HEK293 (cell line): Measurements from ENCODE around the gene GNAQ.
A peak's percentile ranks its signal among the peaks of the same experiment; 100 is the strongest.

Source experiments
- BCL11B ChIP-seq: fragments of 450-650 bp; formaldehyde crosslinking; IDR thresholded peaks from 2 replicates; pipeline ENCODE4 v1.5.1; 2016; ENCODE audit warnings: low read depth, missing biosample characterization, missing genetic modification characterization
- GLI2 ChIP-seq: fragments of 450-650 bp; formaldehyde crosslinking; IDR thresholded peaks from 2 replicates; pipeline ENCODE4; 2017; ENCODE audit warnings: missing biosample characterization, missing genetic modification characterization, low read depth, borderline replicate concordance
- GLIS1 ChIP-seq: fragments of 450-650 bp; formaldehyde crosslinking; IDR thresholded peaks from 2 replicates; pipeline ENCODE4 v1.5.1; 2016; ENCODE audit warnings: missing biosample characterization, missing genetic modification characterization
- HOXD13 ChIP-seq: sonication (generic); formaldehyde crosslinking; IDR thresholded peaks from 2 replicates; pipeline ENCODE4 v1.8.0; 2022; ENCODE audit warnings: missing genetic modification reagents, borderline replicate concordance
- KLF8 ChIP-seq: fragments of 450-650 bp; formaldehyde crosslinking; IDR thresholded peaks from 2 replicates; pipeline ENCODE4 v1.5.1; 2016; ENCODE audit warnings: missing biosample characterization, missing genetic modification characterization
- OVOL3 ChIP-seq: fragments of 450-650 bp; formaldehyde crosslinking; IDR thresholded peaks from 2 replicates; pipeline ENCODE4 v1.5.1; 2016; ENCODE audit warnings: missing biosample characterization, missing genetic modification characterization
- SETDB1 ChIP-seq: IDR thresholded peaks from one replicate; pipeline ENCODE4 v1.6.1; 2017; ENCODE audit warnings: mild to moderate bottlenecking, low read length, moderate library complexity, mixed read lengths; ENCODE audit not compliant: insufficient read length
- YY1 ChIP-seq: fragments of 450-650 bp; formaldehyde crosslinking; IDR thresholded peaks from 2 replicates; pipeline ENCODE4 v1.5.1; 2018; ENCODE audit warnings: missing biosample characterization, missing genetic modification characterization
- ZFP37 ChIP-seq: fragments of 450-650 bp; formaldehyde crosslinking; IDR thresholded peaks from 2 replicates; pipeline ENCODE4 v1.5.1; 2016; ENCODE audit warnings: missing biosample characterization, missing genetic modification characterization
- ZIC2 ChIP-seq: fragments of 450-650 bp; formaldehyde crosslinking; IDR thresholded peaks from 2 replicates; pipeline ENCODE4 v1.5.1; 2016; ENCODE audit warnings: missing biosample characterization, missing genetic modification characterization
- ZNF121 ChIP-seq: fragments of 450-650 bp; formaldehyde crosslinking; IDR thresholded peaks from 2 replicates; pipeline ENCODE4 v1.5.1; 2016; ENCODE audit warnings: missing biosample characterization, missing genetic modification characterization
- ZNF146 ChIP-seq: fragments of 450-650 bp; formaldehyde crosslinking; IDR thresholded peaks from 2 replicates; pipeline ENCODE4 v1.5.1; 2016; ENCODE audit warnings: missing biosample characterization, missing genetic modification characterization
- ZNF16 ChIP-seq: fragments of 450-650 bp; formaldehyde crosslinking; IDR thresholded peaks from 2 replicates; pipeline ENCODE4 v1.5.1; 2016; ENCODE audit warnings: low read depth, missing biosample characterization, missing genetic modification characterization
- ZNF221 ChIP-seq: fragments of 450-650 bp; formaldehyde crosslinking; IDR thresholded peaks from 2 replicates; pipeline ENCODE4 v1.5.1; 2017; ENCODE audit warnings: missing biosample characterization, missing genetic modification characterization, borderline replicate concordance
- ZNF266 ChIP-seq: fragments of 450-650 bp; formaldehyde crosslinking; IDR thresholded peaks from 2 replicates; pipeline ENCODE4 v1.5.1; 2016; ENCODE audit warnings: missing biosample characterization, missing genetic modification characterization, low read depth
- ZNF404 ChIP-seq: fragments of 450-650 bp; formaldehyde crosslinking; IDR thresholded peaks from 2 replicates; pipeline ENCODE4 v1.5.1; 2017; ENCODE audit warnings: missing biosample characterization, missing genetic modification characterization
- ZNF426 ChIP-seq: fragments of 450-650 bp; formaldehyde crosslinking; IDR thresholded peaks from 2 replicates; pipeline ENCODE4 v1.5.1; 2017; ENCODE audit warnings: missing biosample characterization, missing genetic modification characterization, mild to moderate bottlenecking, inconsistent platforms, moderate library complexity
- ZNF501 ChIP-seq: fragments of 450-650 bp; formaldehyde crosslinking; IDR thresholded peaks from 2 replicates; pipeline ENCODE4 v1.5.1; 2016; ENCODE audit warnings: missing biosample characterization, missing genetic modification characterization
- ZNF514 ChIP-seq: fragments of 450-650 bp; formaldehyde crosslinking; IDR thresholded peaks from 2 replicates; pipeline ENCODE4 v1.5.1; 2016; ENCODE audit warnings: missing biosample characterization, missing genetic modification characterization
- ZNF571 ChIP-seq: fragments of 450-650 bp; formaldehyde crosslinking; IDR thresholded peaks from 2 replicates; pipeline ENCODE4 v1.5.0; 2017; ENCODE audit warnings: missing biosample characterization, missing genetic modification characterization
- ZNF623 ChIP-seq: fragments of 450-650 bp; formaldehyde crosslinking; IDR thresholded peaks from 2 replicates; pipeline ENCODE4 v1.5.1; 2016; ENCODE audit warnings: missing biosample characterization, missing genetic modification characterization
- ZNF629 ChIP-seq: fragments of 450-650 bp; formaldehyde crosslinking; IDR thresholded peaks from 2 replicates; pipeline ENCODE4 v1.5.1; 2017; ENCODE audit warnings: missing biosample characterization, missing genetic modification characterization
- ZNF707 ChIP-seq: fragments of 450-650 bp; formaldehyde crosslinking; IDR thresholded peaks from 2 replicates; pipeline ENCODE4 v1.5.1; 2016; ENCODE audit warnings: missing biosample characterization, missing genetic modification characterization
- ZNF768 ChIP-seq: fragments of 450-650 bp; formaldehyde crosslinking; IDR thresholded peaks from 2 replicates; pipeline ENCODE4 v1.5.1; 2018; ENCODE audit warnings: missing biosample characterization, mild to moderate bottlenecking, missing genetic modification characterization
- TF ChIP-seq, protein P1 (sequence below): fragments of 450-650 bp; formaldehyde crosslinking; IDR thresholded peaks from 2 replicates; pipeline ENCODE4 v1.5.1; 2016; ENCODE audit warnings: missing biosample characterization, missing genetic modification characterization, borderline replicate concordance
- TF ChIP-seq, protein P2 (sequence below): fragments of 450-650 bp; formaldehyde crosslinking; IDR thresholded peaks from 2 replicates; pipeline ENCODE4 v1.5.1; 2017; ENCODE audit warnings: missing biosample characterization, missing genetic modification characterization
- TF ChIP-seq, protein P3 (sequence below): fragments of 450-650 bp; formaldehyde crosslinking; IDR thresholded peaks from 2 replicates; pipeline ENCODE4 v1.5.1; 2017; ENCODE audit warnings: missing biosample characterization, missing genetic modification characterization
- TF ChIP-seq, protein P4 (sequence below): fragments of 450-650 bp; formaldehyde crosslinking; IDR thresholded peaks from 2 replicates; pipeline ENCODE4 v1.5.1; 2016; ENCODE audit warnings: missing biosample characterization, missing genetic modification characterization
- TF ChIP-seq, protein P5 (sequence below): fragments of 450-650 bp; formaldehyde crosslinking; IDR thresholded peaks from 2 replicates; pipeline ENCODE4 v1.5.1; 2016; ENCODE audit warnings: missing biosample characterization, missing genetic modification characterization
- TF ChIP-seq, protein P6 (sequence below): fragments of 450-650 bp; formaldehyde crosslinking; IDR thresholded peaks from 2 replicates; pipeline ENCODE4 v1.5.0; 2017; ENCODE audit warnings: missing biosample characterization, missing genetic modification characterization, borderline replicate concordance

Gene GNAQ

DNA sequence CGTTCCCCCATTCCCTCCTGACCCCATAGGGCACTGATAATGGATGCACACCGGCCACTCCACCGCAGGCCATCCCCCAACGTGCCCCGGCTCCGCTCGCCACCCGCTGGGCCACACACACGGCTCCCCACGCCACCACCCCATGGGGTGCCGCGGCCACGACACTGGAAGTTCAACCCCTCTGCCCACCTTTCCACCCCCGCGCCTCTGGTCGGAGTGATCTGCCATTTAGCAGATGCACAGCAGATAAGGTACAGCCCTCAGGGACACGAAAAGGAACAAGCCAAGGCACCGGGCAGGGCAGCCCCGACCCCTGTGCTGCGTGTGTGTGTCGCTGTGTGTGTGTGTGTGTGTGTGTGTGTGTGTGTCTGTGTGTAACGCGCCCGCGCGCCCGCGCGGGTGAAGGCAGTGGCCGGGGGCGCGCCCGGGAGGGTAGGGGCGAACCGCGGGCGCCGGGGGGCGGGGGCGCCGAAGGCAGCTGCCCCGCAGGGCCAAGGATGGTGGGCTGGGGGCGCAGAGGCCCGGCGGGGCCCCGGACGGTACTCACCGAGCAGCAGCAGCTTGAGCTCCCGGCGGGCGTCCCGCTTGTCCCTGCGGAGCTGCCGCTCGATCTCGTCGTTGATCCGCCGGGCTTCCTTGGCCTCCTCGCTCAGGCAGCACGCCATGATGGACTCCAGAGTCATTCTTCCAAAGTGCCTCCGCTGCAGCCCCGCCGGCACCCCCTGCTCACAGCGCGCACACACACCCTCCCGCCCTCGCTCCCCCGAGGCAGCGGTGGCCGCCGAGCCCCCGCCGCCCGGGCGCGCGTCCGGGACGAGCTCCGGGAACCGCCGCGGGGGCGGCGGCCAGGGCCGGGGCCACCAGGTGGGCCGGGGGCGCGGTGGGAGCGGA lies 813 bp downstream of the GNAQ start (continued):
- TF ChIP-seq, protein P1, sequence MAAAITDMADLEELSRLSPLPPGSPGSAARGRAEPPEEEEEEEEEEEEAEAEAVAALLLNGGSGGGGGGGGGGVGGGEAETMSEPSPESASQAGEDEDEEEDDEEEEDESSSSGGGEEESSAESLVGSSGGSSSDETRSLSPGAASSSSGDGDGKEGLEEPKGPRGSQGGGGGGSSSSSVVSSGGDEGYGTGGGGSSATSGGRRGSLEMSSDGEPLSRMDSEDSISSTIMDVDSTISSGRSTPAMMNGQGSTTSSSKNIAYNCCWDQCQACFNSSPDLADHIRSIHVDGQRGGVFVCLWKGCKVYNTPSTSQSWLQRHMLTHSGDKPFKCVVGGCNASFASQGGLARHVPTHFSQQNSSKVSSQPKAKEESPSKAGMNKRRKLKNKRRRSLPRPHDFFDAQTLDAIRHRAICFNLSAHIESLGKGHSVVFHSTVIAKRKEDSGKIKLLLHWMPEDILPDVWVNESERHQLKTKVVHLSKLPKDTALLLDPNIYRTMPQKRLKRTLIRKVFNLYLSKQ: no peak
- TF ChIP-seq ZNF629 (tag by site-specific recombination) (no peak), GLI2 (no peak), YY1 (tag by site-specific recombination) (peak; percentile 45; the same call in 1 of the 2 replicates), ZNF121 (tag by site-specific recombination) (0 out of 2 replicates have a peak, but pooled peaks have one; percentile 31), OVOL3 (tag by site-specific recombination) (no peak), ZNF571 (no peak), ZIC2 (tag by site-specific recombination) (peak; percentile 99), ZNF221 (no peak), ZNF768 (tag by site-specific recombination) (peak; percentile 13; the same call in 1 of the 2 replicates), ZNF623 (tag by site-specific recombination) (no peak), ZNF707 (tag by site-specific recombination) (no peak), ZFP37 (no peak), ZNF146 (no peak), BCL11B (tag by site-specific recombination) (peak; percentile 74), ZNF501 (tag by site-specific recombination) (peak; percentile 87), SETDB1 (no peak), ZNF514 (tag by site-specific recombination) (no peak), ZNF426 (tag by site-specific recombination) (no peak), HOXD13 (CRISPR knock-in tag) (no peak), GLIS1 (peak; percentile 82), ZNF16 (tag by site-specific recombination) (no peak), KLF8 (peak; percentile 69), ZNF266 (no peak), ZNF404 (tag by site-specific recombination) (no peak)
- TF ChIP-seq, protein P2, sequence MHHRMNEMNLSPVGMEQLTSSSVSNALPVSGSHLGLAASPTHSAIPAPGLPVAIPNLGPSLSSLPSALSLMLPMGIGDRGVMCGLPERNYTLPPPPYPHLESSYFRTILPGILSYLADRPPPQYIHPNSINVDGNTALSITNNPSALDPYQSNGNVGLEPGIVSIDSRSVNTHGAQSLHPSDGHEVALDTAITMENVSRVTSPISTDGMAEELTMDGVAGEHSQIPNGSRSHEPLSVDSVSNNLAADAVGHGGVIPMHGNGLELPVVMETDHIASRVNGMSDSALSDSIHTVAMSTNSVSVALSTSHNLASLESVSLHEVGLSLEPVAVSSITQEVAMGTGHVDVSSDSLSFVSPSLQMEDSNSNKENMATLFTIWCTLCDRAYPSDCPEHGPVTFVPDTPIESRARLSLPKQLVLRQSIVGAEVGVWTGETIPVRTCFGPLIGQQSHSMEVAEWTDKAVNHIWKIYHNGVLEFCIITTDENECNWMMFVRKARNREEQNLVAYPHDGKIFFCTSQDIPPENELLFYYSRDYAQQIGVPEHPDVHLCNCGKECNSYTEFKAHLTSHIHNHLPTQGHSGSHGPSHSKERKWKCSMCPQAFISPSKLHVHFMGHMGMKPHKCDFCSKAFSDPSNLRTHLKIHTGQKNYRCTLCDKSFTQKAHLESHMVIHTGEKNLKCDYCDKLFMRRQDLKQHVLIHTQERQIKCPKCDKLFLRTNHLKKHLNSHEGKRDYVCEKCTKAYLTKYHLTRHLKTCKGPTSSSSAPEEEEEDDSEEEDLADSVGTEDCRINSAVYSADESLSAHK (tag by site-specific recombination): no peak
- TF ChIP-seq, protein P3, sequence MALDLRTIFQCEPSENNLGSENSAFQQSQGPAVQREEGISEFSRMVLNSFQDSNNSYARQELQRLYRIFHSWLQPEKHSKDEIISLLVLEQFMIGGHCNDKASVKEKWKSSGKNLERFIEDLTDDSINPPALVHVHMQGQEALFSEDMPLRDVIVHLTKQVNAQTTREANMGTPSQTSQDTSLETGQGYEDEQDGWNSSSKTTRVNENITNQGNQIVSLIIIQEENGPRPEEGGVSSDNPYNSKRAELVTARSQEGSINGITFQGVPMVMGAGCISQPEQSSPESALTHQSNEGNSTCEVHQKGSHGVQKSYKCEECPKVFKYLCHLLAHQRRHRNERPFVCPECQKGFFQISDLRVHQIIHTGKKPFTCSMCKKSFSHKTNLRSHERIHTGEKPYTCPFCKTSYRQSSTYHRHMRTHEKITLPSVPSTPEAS (tag by site-specific recombination): peak; percentile 95
- TF ChIP-seq, protein P4, sequence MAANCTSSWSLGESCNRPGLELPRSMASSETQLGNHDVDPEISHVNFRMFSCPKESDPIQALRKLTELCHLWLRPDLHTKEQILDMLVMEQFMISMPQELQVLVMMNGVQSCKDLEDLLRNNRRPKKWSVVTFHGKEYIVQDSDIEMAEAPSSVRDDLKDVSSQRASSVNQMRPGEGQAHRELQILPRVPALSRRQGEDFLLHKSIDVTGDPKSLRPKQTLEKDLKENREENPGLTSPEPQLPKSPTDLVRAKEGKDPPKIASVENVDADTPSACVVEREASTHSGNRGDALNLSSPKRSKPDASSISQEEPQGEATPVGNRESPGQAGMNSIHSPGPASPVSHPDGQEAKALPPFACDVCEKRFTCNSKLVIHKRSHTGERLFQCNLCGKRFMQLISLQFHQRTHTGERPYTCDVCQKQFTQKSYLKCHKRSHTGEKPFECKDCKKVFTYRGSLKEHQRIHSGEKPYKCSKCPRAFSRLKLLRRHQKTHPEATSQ (tag by site-specific recombination): no peak
- TF ChIP-seq, protein P5, sequence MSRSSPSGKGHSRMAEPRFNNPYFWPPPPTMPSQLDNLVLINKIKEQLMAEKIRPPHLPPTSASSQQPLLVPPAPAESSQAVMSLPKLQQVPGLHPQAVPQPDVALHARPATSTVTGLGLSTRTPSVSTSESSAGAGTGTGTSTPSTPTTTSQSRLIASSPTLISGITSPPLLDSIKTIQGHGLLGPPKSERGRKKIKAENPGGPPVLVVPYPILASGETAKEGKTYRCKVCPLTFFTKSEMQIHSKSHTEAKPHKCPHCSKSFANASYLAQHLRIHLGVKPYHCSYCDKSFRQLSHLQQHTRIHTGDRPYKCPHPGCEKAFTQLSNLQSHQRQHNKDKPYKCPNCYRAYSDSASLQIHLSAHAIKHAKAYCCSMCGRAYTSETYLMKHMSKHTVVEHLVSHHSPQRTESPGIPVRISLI (tag by site-specific recombination): no peak
- TF ChIP-seq, protein P6, sequence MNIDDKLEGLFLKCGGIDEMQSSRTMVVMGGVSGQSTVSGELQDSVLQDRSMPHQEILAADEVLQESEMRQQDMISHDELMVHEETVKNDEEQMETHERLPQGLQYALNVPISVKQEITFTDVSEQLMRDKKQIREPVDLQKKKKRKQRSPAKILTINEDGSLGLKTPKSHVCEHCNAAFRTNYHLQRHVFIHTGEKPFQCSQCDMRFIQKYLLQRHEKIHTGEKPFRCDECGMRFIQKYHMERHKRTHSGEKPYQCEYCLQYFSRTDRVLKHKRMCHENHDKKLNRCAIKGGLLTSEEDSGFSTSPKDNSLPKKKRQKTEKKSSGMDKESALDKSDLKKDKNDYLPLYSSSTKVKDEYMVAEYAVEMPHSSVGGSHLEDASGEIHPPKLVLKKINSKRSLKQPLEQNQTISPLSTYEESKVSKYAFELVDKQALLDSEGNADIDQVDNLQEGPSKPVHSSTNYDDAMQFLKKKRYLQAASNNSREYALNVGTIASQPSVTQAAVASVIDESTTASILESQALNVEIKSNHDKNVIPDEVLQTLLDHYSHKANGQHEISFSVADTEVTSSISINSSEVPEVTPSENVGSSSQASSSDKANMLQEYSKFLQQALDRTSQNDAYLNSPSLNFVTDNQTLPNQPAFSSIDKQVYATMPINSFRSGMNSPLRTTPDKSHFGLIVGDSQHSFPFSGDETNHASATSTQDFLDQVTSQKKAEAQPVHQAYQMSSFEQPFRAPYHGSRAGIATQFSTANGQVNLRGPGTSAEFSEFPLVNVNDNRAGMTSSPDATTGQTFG: no peak
